ENCODE results near the gene EPS15. TPM values are rescaled to one million over a fixed set of nuclear protein-coding genes. Genes with fewer than 3 reads are reported as not detected.
A peak's percentile ranks its signal among the peaks of the same experiment; 100 is the strongest.
"Not testable (repeated sequence)": the region's sequence is repeated elsewhere in the genome, so short reads cannot be mapped to it uniquely, and the experiment has no call there.

Gene EPS15
- total RNA-seq, 1 donor from 2014 or later: 88.5 TPM

- Histone ChIP-seq H3K27ac (no peak overlapping the region), H3K36me3 (no peaks in the 10 kb centered on the region), H3K9me3 (no peaks in the 10 kb centered on the region), H3K4me3 (no peak overlapping the region), H3K4me1 (peaks cover 31% of the 10 kb centered on the region), H3K27me3 (no peaks in the 10 kb centered on the region)
- TF ChIP-seq CTCF (IDR thresholded peaks at IDR 0.05): no peak
- intact Hi-C loops (cut with DNase I): no loop called here
- ATAC-seq (peak; percentile 77), DNase-seq (no peak)
Observed at GRCh38 chr1:51489472-51489871, 29.6 kb downstream of the EPS15 start.

GRCh38 chr1:51488372-51489050, 30.6 kb downstream of the EPS15 start:
- Histone ChIP-seq H3K9me3 (no peaks in the 10 kb centered on the region), H3K4me1 (peaks cover 31% of the 10 kb centered on the region), H3K36me3 (no peaks in the 10 kb centered on the region), H3K27me3 (no peaks in the 10 kb centered on the region), H3K4me3 (no peak overlapping the region), H3K27ac (no peak overlapping the region)
- TF ChIP-seq CTCF (IDR thresholded peaks at IDR 0.05): no peak
- intact Hi-C loops (cut with DNase I): no loop called here
- ATAC-seq: peak; percentile 24
- DNase-seq: no peak

GRCh38 chr1:51487628-51488027, 31.4 kb downstream of the EPS15 start:
- Histone ChIP-seq H3K4me1 (peaks cover 35% of the 10 kb centered on the region), H3K27ac (no peak overlapping the region), H3K9me3 (no peaks in the 10 kb centered on the region), H3K27me3 (no peaks in the 10 kb centered on the region), H3K4me3 (no peak overlapping the region), H3K36me3 (no peaks in the 10 kb centered on the region)
- no peak for TF ChIP-seq CTCF (IDR thresholded peaks at IDR 0.05)
- intact Hi-C loops (cut with DNase I): no loop called here
- DNase-seq (no peak), ATAC-seq (no peak)

GRCh38 chr1:51484591-51484990, 34.5 kb downstream of the EPS15 start:
- peaks cover 9% of the 10 kb centered on the region for H3K36me3 ChIP-seq
- no peaks in the 10 kb centered on the region for H3K27me3 ChIP-seq
- H3K4me3 ChIP-seq: no peak overlapping the region
- no peak for DNase-seq
- no peak overlapping the region for H3K27ac ChIP-seq
- H3K9me3 ChIP-seq: no peaks in the 10 kb centered on the region
- peak; percentile 51 for ATAC-seq
- TF ChIP-seq CTCF (IDR thresholded peaks at IDR 0.05): no peak
- H3K4me1 ChIP-seq: peaks cover 15% of the 10 kb centered on the region
- intact Hi-C loops (cut with DNase I): no loop called here

- peaks cover 10% of the 10 kb centered on the region for H3K4me1 ChIP-seq
- no peak for DNase-seq
- no peak for ATAC-seq
- TF ChIP-seq CTCF (IDR thresholded peaks at IDR 0.05): no peak
- intact Hi-C loops (cut with DNase I): no loop called here
- no peaks in the 10 kb centered on the region for H3K9me3 ChIP-seq
- no peak overlapping the region for H3K4me3 ChIP-seq
- H3K27ac ChIP-seq: no peak overlapping the region
- peaks cover 17% of the 10 kb centered on the region for H3K36me3 ChIP-seq
- H3K27me3 ChIP-seq: no peaks in the 10 kb centered on the region
Observed at GRCh38 chr1:51482881-51483280, 36.2 kb downstream of the EPS15 start.

GRCh38 chr1:51474832-51475620, 44.0 kb downstream of the EPS15 start:
- intact Hi-C loops (cut with DNase I); H3K27me3 ChIP-seq; DNase-seq; ATAC-seq; H3K9me3 ChIP-seq; H3K27ac ChIP-seq; H3K4me3 ChIP-seq: not testable (repeated sequence)
- Histone ChIP-seq H3K4me1 (peaks cover 28% of the 10 kb centered on the region), H3K36me3 (peaks cover 31% of the 10 kb centered on the region)
